ENCODE measurements around the gene RPP25L. TPM values are rescaled to one million over a fixed set of nuclear protein-coding genes. Genes with fewer than 3 reads are reported as not detected.

Gene RPP25L
- total RNA-seq, 4 donors from 2014 or later: 17.0 to 39.0 (median 26.6) TPM

DNA sequence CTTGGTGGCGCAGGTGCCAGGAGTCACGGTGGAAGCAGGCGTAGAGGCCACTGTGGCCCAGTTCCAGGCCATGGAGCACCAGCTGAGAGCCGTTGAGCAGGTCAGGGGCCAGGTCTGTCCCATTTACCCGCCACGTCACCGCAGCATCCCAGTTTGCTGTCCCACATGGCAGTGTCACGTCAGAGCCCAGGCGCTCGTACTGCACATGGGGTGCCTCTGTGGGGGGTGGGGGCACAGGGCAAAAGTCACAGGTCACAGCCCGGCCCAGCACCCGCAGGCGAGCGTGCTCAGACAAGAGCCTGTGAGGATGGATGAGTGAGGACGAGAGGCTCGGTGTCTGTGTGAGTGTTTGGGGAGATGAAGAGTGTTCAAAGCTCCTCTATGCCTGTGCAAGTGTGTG lies 47.3 kb downstream of the RPP25L start:
- intact Hi-C loops (cut with DNase I; ENCODE audit: low total_unique reads): no loop called here
- DNase-seq (ENCODE audit: low spot score in 2 of 2): no peak
- no peak overlapping the region for H3K4me3 ChIP-seq (ENCODE audit: low read depth, poor library complexity, severe bottlenecking)
- no peak for TF ChIP-seq CTCF (IDR thresholded peaks at IDR 0.05)
- TF ChIP-seq POLR2A (IDR thresholded peaks at IDR 0.05): no peak
- 90 to 92% methylated on average over 14 to 16 of the region's 16 CpGs for WGBS, 2 donors

- intact Hi-C loops (cut with DNase I; ENCODE audit: low total_unique reads): no loop called here
- WGBS, 2 donors: 68 to 74% methylated on average over 5 of the region's 5 CpGs
- TF ChIP-seq CTCF (IDR thresholded peaks at IDR 0.05): no peak
- no peak for TF ChIP-seq POLR2A (IDR thresholded peaks at IDR 0.05)
- H3K4me3 ChIP-seq (ENCODE audit: low read depth, poor library complexity, severe bottlenecking): no peak overlapping the region
- DNase-seq (ENCODE audit: low spot score in 2 of 2): no peak
These were observed 48.6 kb downstream of the RPP25L start for GRCh38 chr9:34563262-34563661.

DNA sequence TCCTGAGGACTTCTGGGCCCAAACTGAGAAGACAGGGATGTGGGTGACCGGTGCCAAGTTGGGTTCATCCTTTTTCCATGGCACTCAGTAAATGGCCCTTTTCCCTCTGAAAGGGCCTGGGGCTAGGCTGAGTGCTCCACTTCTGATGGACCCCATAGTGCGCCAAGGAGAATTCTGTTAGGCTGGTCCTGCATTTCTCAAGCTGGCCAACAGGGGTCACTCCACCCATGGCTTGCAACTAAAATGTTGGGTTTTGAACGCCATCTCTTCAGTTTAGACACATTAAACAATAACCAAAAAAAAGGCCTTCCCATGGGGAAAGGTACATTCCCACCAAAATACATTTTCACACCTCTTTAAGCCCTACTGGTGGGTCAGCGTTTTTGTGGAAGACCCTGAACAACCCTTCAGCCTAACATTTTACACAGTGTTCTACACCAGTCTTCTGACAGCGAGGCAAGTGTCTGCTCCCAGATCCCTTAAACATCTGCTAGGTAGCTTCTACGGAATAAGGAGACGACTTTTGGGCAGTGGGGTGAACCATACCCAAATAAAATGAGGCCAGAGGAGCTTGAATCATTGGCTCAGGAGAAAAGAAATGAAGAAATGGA lies 49.7 kb downstream of the RPP25L start:
- 90 to 92% methylated on average over 7 of the region's 7 CpGs for WGBS, 2 donors

GRCh38 chr9:34560599-34561214 lies 51.2 kb downstream of the RPP25L start:
- TF ChIP-seq POLR2A (IDR thresholded peaks at IDR 0.05): no peak
- TF ChIP-seq CTCF (IDR thresholded peaks at IDR 0.05): no peak
- intact Hi-C loops (cut with DNase I; ENCODE audit: low total_unique reads): no loop called here
- 71 to 81% methylated on average over 21 of the region's 21 CpGs for WGBS, 2 donors
- no peak for DNase-seq (ENCODE audit: low spot score in 2 of 2)
- H3K4me3 ChIP-seq (ENCODE audit: low read depth, poor library complexity, severe bottlenecking): no peak overlapping the region

More for the DNA sequence above, 49.7 kb downstream of the RPP25L start:
- DNase-seq (ENCODE audit: low spot score in 2 of 2): no peak
- intact Hi-C loops (cut with DNase I; ENCODE audit: low total_unique reads): no loop called here
- TF ChIP-seq CTCF (IDR thresholded peaks at IDR 0.05): no peak
- H3K4me3 ChIP-seq (ENCODE audit: low read depth, poor library complexity, severe bottlenecking): no peak overlapping the region

Other genes starting within 250 kb of the RPP25L start
- gene MYORG, start 235.2 kb downstream of the RPP25L start, total RNA-seq: 10 to 100 TPM in 1 of 4 donors, 1 to 10 TPM in 3; 4.3 to 13.6 (median 6.1) TPM
- 10 to 100 TPM; 12.6 to 19.7 (median 13.5) TPM for gene FAM219A, start 153.5 kb downstream of the RPP25L start, total RNA-seq
- gene DNAI1, start 153.3 kb downstream of the RPP25L start, total RNA-seq: not detected
- 1 to 10 TPM in 2 of 4 donors, under 1 TPM in 1, not detected in 1; 0.91 to 7.6 (median 2.6) TPM for gene ENHO, start 89.1 kb downstream of the RPP25L start, total RNA-seq
- gene CNTFR, start 22.4 kb downstream of the RPP25L start, total RNA-seq: 10 to 100 TPM in 1 of 4 donors, 1 to 10 TPM in 3; 2.5 to 13.4 (median 3.9) TPM
- gene DCTN3, start 8.4 kb upstream of the RPP25L start, total RNA-seq: 100 to 1,000 TPM in 3 of 4 donors, 10 to 100 TPM in 1; 80.8 to 166 (median 127) TPM
- gene ARID3C, start 17.0 kb upstream of the RPP25L start, total RNA-seq: under 1 TPM in 2 of 4 donors, not detected in 2; 0.23 to 0.34 TPM
- 100 to 1,000 TPM in 3 of 4 donors, 10 to 100 TPM in 1; 99.1 to 130 (median 107) TPM for gene SIGMAR1, start 25.7 kb upstream of the RPP25L start, total RNA-seq
- 10 to 100 TPM; 41.2 to 84.9 (median 55.5) TPM for gene GALT, start 34.6 kb upstream of the RPP25L start, total RNA-seq
- gene IL11RA, start 40.1 kb upstream of the RPP25L start, total RNA-seq: 10 to 100 TPM; 27.7 to 37.7 (median 29.9) TPM
- 100 to 1,000 TPM; 199 to 301 (median 241) TPM for gene CCL27, start 50.6 kb upstream of the RPP25L start, total RNA-seq
- gene CCL19, start 79.2 kb upstream of the RPP25L start, total RNA-seq: 1 to 10 TPM in 1 of 4 donors, not detected in 3; 3.6 TPM
- 10 to 100 TPM in 2 of 4 donors, 1 to 10 TPM in 2; 2.3 to 13.6 (median 8.3) TPM for gene CCL21, start 98.0 kb upstream of the RPP25L start, total RNA-seq